ENCODE data around the gene MXRA8. TPM values are rescaled to one million over a fixed set of nuclear protein-coding genes. Genes with fewer than 3 reads are reported as not detected.
"Not testable (repeated sequence)": the region's sequence is repeated elsewhere in the genome, so short reads cannot be mapped to it uniquely, and the experiment has no call there.

MXRA8 gene
- total RNA-seq, 1 donor from 2014 or later: 345 TPM

GRCh38 chr1:1387098-1388077, 29.0 kb upstream of the MXRA8 start:
- intact Hi-C loops (cut with DNase I): no loop called here
- H3K4me3 ChIP-seq: no peak overlapping the region
- no peaks in the 10 kb centered on the region for H3K4me1 ChIP-seq
- H3K36me3 ChIP-seq: peaks cover 67 to 76% of the 10 kb centered on the region in 2 donors
- H3K27me3 ChIP-seq: no peaks in the 10 kb centered on the region
- H3K9me3 ChIP-seq: no peaks in the 10 kb centered on the region
- DNase-seq (ENCODE audit: low spot score in 2 of 2): no peak
- TF ChIP-seq CTCF (IDR thresholded peaks at IDR 0.05): no peak
- H3K27ac ChIP-seq: no peak overlapping the region

GRCh38 chr1:1385931-1386330, 27.6 kb upstream of the MXRA8 start:
- H3K36me3 ChIP-seq: peaks cover 64 to 65% of the 10 kb centered on the region in 2 donors
- H3K27me3 ChIP-seq: no peaks in the 10 kb centered on the region
- DNase-seq (ENCODE audit: low spot score in 2 of 2): no peak
- no peaks in the 10 kb centered on the region for H3K9me3 ChIP-seq
- H3K27ac ChIP-seq: no peak overlapping the region
- intact Hi-C loops (cut with DNase I): no loop called here
- TF ChIP-seq CTCF (IDR thresholded peaks at IDR 0.05): no peak
- H3K4me1 ChIP-seq: no peaks in the 10 kb centered on the region
- H3K4me3 ChIP-seq: no peak overlapping the region

GRCh38 chr1:1385339-1385738, 27.0 kb upstream of the MXRA8 start:
- H3K4me3 ChIP-seq; H3K27ac ChIP-seq; H3K9me3 ChIP-seq; DNase-seq (ENCODE audit: low spot score in 2 of 2); intact Hi-C loops (cut with DNase I); H3K4me1 ChIP-seq; H3K27me3 ChIP-seq: not testable (repeated sequence)
- peaks cover 58 to 59% of the 10 kb centered on the region in 2 donors for H3K36me3 ChIP-seq

GRCh38 chr1:1381294-1381693, 22.9 kb upstream of the MXRA8 start:
- H3K4me1 ChIP-seq: no peaks in the 10 kb centered on the region
- no peaks in the 10 kb centered on the region for H3K27me3 ChIP-seq
- no peak for DNase-seq (ENCODE audit: low spot score in 2 of 2)
- no peak overlapping the region for H3K27ac ChIP-seq
- TF ChIP-seq CTCF (IDR thresholded peaks at IDR 0.05): no peak
- H3K36me3 ChIP-seq: peaks cover 19% of the 10 kb centered on the region in 2 donors
- no peaks in the 10 kb centered on the region for H3K9me3 ChIP-seq
- H3K4me3 ChIP-seq: no peak overlapping the region
- intact Hi-C loops (cut with DNase I): no loop called here

GRCh38 chr1:1380860-1381259, 22.5 kb upstream of the MXRA8 start:
- peaks cover 1 to 2% of the 10 kb centered on the region in 2 donors for H3K4me1 ChIP-seq
- H3K27me3 ChIP-seq: no peaks in the 10 kb centered on the region
- intact Hi-C loops (cut with DNase I): no loop called here
- no peaks in the 10 kb centered on the region for H3K9me3 ChIP-seq
- H3K36me3 ChIP-seq: peaks cover 14 to 15% of the 10 kb centered on the region in 2 donors
- no peak for DNase-seq (ENCODE audit: low spot score in 2 of 2)
- H3K27ac ChIP-seq: no peak overlapping the region
- TF ChIP-seq CTCF (IDR thresholded peaks at IDR 0.05): no peak
- no peak overlapping the region for H3K4me3 ChIP-seq

- Histone ChIP-seq H3K36me3 (peaks cover 12% of the 10 kb centered on the region in 2 donors), H3K9me3 (no peaks in the 10 kb centered on the region), H3K27me3 (no peaks in the 10 kb centered on the region), H3K4me1 (peaks cover 16 to 18% of the 10 kb centered on the region in 2 donors), H3K27ac (no peak overlapping the region), H3K4me3 (no peak overlapping the region)
- intact Hi-C loops (cut with DNase I): no loop called here
- TF ChIP-seq CTCF (IDR thresholded peaks at IDR 0.05): no peak
- no peak for DNase-seq (ENCODE audit: low spot score in 2 of 2)
Observed at GRCh38 chr1:1377540-1378205, 19.3 kb upstream of the MXRA8 start.
